AG08395 (cell line): ENCODE measurements around the gene CADM1.

ENCODE experiments used
- DNase-seq: peaks from one replicate; pipeline ENCODE4 v3.0.0; 2012; ENCODE audit warnings: mixed read lengths, low spot score

CADM1 gene

DNA sequence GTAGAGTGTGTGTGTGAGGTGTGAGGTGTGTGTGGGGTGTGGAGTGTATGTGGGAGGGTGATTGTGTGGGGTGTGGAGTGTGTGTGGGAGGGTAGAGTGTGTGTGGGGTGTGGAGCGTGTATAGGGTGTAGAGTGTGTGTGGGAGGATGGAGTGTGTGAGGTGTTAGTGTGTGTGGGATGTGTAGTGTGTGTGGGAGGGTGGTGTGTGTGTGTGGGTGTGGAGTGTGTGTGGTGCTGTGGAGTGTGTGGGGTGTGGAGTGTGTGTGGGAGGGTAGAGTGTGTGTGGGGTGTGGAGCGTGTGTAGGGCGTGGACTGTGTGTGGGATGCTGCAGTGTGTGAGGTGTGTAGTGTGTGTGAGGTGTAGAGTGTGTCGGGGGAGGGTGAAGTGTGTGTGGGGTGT, 356.1 kb downstream of the CADM1 start:
- DNase-seq: no peak

DNA sequence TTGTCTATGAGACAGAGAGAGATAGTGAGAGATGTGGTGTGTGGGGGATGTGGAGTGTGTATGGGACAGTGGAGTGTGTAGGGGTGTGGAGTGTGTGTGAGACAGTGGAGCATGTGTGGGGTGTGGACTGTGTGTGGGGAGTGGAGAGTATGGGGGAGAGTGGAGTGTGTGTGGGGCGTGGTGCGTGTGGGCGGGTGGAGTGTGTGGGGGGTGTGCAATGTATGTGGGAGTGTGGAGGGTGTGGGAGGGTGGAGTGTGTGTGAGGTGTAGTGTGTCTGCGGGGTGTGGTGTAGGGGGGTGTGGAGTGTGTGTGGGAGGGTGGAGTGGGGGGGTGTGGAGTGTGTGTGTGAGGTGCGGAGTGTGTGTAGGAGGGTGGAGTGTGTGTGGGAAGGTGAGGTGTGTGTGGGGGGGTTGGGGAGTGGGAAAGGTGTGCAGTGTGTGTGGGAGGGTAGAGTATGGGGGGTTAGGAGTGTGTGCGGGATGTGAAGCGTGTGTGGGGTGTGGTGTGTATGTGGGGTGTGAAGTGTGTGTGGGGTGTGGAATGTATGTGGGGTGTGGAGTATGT, 356.9 kb downstream of the CADM1 start:
- DNase-seq: no peak

DNA sequence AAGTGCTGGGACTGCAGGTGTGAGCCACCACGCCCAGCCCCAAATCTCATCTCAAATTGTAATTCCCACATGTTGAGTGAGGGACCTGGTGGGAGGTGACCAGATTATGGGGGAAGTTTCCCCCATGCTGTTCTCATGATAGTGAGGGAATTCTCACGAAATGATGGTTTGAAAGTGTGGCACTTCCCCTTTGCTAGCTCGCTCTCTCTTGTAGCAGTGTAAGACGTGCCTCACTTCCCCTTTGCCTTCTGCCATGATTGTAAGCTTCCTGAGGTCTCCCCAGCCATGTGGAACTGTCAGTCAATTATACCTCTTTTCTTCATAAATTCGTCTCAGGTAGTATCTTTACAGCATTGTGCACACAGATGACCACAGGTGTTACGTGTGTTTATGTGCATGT, 357.8 kb downstream of the CADM1 start:
- no peak for DNase-seq

DNA sequence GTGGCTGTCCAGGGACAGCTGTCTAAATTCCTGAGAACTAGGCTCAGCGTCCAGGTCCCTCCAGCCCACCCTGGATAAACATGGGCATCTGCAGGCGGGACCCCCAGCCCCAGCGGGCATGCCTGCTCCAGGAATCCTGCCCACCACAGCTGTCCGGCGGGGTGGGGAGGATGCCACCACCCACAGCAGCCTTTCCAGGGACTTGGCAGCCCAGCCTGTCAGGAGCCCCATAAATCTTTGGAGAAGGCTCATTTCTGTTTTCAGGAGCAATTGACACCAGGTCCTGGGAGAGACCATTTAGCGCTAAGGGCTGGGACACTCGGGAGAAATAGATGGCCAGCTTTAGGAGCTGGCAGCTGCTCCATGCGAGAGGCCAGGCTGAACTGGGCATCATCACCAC, 358.9 kb downstream of the CADM1 start:
- DNase-seq: no peak

DNA sequence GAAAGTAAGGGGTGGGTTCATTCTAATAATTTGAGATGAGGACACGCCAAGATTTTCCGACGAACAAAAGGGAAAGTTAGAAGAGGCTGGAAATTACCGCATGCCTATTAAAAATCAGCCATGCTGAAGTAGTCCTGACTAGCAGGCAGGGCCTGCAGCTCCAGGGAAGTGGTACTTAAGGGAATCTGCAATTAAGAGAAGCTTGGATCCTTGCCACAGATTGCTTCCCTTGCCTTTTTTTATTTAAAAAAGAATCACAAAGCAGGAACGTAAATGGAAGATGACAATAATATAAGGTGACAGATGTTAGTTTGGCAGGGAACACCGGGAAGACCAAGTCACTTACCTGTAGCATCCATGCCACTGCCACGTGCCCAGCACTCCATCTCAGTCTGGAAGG, 359.3 kb downstream of the CADM1 start:
- no peak for DNase-seq

DNA sequence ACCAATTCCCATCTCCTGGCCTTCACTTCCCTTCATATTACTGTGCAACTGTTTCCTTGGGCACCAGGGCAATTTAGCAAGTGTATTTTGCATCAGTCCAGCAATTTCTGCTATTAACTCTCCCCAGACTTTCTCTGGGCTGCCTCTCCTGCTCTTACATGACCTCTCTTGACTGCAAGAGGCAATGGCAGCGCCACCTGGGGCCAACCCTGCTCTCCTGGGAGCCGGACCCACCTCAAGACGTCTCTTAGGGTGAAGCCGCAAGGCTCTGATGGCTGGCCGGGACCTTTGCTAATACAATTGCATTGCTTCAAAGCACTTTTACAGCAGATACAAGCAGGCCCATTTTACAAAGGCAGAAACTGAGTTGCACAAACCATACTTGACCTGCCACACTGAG, 360.2 kb downstream of the CADM1 start:
- no peak for DNase-seq

DNA sequence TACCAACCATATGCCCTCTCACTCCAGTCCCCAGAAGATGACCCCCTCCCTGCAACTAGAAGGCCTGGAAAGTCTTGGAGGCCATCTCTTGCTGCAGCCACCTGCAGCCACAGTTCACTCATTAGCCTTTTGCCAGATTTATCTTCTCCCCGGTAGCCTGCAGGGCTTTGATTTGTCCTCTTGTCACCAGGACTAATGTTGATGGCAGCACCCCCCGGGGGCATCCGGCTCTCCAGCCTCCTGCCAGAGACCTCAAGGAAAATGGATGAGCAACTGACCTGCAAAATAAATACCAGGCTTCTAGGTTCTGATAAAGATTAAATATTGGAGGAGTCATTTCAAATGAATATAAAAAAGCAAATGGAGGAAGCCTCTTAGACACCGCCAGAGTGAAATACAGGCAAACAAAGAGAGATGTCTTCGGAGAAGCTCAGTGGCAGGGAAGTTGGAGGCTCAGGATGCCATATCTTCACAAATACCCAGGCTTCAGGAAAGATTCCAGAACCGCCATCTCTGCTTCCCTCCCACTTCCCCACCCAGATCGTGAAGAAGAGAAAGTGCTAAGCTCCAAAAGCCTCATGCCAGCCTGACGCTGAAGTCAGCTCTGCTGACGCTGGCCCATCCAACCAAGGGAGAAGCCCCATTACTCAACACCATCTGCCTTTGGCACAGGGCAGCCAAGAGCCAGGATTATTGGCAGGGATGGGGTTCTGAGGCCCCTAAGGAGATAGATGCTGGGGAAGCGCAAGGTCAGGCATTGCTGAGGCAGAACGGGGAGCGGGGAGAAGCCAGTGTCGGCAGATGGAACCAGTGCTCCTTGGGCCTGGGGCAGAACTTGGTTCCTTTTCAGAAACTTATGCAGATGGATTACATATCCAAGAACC, 362.7 kb downstream of the CADM1 start:
- DNase-seq: no peak

DNA sequence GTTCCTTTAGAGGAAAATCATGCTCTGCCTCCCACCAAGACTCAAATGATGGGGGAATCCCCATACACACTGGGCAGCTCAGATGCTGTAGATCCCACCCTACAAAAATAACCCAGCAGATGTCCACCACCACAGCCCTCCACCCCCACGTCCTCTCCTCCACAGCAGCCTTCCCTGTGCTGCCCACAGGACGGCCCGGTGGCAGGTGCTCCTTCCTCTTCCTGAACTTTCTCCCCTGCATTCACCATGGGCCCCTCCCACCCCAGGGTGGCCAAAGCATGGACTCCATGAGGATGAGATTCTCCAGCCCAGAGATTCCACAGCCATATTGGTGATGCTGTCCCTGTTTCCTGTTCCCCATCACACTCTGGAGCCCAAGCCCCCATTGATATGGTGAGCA, 368.3 kb downstream of the CADM1 start:
- DNase-seq: no peak

DNA sequence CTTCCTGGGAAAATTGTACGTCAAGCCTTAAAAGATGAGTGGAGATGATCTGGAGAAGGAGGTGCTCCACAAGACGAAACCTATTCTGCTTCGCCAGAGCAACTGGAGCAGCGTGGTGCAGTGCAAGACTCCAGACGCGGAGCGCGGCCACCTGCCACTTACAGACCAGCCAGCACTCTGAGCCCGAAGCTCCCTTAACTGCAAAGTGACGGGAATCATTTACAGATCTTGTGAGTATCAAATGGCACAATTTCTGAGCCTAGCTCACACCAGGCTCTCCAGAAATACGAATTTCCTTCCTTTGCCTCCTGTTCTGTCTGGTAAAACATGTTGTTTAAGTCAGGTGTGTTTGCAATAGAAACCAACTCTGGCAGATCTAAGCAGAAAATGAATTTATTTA, 369.3 kb downstream of the CADM1 start:
- DNase-seq: no peak

DNA sequence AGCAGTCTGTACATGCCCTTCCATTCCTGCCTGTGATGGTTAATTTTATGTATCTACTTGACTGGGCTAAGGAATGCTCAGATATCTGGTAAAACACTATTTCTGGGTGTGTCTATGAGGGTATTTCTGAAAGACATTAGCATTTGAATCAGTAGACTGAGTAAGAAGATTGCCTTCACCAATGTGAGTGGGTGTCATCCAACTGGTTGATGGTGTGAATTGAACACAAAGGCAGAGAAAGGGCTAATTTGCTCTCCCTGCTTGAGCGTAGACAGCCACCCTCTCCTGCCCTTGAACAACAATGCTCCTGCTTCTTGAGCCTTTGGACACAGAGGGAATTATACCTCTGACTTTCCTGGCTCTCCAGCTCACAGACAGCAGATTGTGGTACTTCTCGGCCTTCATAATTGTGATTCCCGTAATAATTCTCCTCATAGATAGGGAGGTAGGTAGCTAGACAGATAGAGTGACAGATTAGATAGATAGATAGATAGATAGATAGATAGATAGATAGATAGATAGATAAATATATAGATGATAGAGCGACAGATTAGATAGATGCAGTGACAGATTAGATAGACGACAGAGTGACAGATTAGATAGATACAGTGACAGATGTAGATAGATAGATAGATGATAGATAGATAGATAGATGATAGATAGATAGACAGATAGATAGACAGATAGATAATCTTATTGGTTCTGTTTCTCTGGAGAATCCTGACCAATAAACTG, 370.6 kb downstream of the CADM1 start:
- no peak for DNase-seq

DNA sequence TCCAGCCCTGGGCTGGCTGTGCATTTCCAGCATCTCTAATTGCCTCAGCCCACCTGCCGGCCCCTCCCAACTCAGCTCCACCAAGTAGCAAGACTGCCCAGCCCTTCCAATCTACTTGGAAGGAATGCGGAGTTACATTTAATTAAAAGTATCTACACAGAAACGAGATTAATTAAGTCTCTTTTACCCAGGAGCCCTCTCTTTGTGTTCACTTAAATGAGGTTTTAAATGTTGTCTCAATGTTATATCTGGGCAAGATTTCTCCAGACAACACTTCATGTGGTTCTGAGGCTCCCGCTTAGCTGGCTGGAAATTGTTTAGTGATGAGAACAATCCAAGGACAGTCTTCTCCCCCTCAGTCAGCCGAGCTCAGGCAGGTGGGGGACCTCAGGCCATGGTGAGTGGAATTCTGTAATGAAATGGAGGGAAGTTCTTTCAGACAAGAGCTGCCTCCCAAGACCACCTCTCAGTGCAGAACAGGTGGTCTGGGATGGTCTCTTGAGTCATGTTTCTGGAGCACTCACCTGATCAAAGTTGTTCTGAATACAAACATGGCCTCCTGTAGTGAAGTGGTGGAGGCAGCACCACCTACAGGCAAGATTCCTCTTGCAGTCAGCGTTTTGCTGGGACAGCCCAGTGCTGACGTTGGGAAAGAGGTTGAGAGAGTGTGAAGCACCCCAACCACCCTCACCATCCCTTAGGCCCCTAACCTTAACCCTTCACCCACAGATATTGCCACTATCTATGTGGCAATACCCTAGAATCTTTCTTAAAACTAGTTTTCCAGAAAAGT, 371.6 kb downstream of the CADM1 start:
- no peak for DNase-seq

DNA sequence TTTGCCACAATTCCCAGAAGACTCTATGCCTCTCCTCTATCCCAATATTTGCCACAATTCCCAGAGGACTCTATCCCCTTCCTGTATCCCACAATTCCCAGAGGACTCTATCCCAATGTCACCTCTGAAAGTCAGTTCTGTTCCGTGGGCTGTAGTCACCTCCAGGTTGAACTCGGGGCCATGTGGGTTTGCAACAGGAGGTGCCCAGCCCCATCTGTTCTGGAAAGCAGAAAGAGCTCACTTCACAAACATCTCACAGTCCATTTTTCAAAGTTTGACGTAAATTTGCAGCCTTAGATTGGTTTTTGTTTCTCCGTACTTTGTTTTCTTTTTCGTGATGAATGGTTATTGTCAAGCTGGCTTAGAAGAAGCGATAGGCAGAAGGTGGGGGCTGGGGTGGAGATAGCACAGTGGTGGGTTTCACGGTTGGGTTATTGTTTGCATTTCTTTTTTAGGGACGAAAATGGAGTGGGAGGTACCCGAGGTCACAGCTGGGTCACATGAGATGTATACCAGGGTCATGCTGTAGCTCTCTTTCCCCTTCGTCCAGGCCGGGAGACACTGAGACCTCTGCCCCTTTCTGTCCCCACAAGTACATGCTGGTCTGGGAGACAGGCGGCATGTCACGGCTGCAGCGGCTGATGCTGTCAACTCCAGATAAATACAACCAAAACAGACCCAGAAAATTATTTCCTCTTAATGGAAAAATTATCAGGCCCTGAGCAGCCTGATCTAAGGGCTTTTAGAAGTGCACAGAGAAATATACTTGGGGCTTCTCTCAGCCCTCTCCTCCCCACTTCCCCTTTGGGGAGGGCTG, 374.5 kb downstream of the CADM1 start:
- DNase-seq: no peak

DNA sequence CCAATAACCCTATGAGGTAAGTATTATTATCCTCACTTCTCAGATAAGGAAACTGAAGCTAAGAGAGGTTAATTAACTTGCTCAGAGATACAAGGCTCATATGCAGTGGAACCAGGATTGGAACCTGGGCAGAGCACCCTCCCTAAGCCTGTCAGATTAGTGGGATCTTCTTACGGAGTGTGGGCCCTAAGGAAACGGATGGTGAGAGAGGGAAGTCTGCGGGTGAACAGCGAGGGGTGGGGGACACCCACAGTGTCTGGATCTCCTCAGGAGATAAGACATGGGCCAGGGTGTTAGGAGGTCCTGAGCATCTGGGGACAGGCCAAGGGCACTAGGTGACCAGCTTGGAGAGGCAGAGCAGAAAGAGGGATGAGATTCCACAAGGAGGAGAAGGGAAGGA, 376.0 kb downstream of the CADM1 start:
- no peak for DNase-seq

DNA sequence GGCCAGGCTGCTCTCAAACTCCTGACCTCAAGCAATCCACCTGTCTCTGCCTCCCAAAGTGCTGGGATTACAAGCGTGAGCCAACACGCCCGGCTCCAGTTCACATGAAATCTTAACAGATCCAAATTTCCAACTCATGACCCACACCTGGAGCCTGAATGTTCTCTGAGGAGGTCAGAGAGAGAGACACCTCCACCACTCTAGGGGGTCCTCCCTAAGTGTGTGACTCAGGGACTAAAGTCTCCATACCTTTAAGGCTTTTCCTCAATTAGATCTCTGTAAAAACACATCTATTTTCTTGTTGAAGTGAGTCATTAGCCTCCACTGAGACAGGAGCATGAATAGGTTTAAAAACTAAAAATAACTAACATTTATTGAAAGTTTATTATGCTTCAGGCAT, 376.4 kb downstream of the CADM1 start:
- DNase-seq: no peak

DNA sequence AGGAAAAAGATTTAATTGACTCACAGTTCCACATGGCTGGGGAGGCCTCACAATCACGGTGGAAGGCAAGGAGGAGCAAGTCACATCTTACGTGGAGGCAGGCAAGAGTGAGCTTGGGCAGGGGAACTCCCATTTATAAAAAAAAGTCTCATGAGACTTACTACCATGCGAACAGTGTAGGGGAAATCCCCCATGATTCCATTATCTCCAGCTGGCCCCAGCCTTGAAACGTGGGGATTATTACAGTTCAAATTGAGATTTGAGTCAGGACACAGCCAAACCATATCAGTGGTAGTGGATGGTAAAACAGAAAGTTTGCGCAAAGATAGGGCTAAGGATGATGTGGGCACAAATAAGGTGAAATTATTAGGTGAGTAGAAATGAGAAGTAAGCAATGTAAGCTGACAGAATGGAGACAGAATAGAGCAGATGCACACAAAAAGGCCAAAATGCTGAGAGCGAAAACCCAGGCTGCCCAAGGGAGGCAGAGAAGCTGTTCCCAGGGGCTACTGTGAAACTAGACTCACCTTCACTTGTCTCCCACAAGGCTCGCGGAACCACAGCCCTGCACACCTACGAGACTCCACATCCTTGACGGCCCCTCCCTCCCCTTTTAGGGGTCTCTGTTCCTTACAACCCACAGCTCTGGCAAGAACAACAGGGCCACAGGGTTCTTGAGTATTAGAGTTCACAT, 377.6 kb downstream of the CADM1 start:
- DNase-seq: no peak

DNA sequence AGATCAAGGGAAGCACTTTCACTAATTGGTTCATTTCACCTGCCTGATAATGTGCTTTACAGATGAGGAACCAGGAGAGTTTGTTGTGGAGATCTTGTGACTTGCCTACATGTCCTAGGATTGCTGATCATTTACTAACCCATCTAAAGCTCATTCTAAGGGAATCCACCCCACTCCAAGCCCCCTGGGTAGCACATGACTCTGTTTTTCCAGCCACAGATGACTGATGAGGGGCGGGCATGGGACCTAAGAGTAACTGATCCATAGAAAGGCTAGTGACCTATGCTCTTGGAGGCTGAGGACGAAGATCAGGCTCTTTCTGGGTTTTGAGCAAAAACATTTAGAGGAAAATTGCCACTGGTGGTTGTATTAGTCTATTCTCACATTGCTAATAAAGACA, 378.1 kb downstream of the CADM1 start:
- DNase-seq: no peak

DNA sequence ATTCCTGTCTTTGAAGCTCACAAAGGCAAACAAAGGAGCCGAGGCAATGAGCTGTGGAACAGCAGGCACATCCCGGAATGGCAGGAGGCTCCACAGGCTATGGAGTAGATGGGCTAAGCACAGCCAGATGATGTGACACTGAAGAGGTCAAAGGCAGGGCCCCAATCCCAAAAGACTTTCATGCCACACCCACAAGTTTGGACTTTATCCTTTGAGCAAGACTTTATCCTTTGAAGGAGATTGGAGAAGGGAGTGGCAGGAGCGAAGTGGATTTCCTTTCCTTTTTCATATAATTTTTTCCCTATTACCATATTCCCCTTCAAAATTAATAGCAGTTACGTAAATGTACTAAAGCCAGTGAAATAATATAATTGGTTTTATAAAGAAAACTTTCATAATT, 379.4 kb downstream of the CADM1 start:
- no peak for DNase-seq

DNA sequence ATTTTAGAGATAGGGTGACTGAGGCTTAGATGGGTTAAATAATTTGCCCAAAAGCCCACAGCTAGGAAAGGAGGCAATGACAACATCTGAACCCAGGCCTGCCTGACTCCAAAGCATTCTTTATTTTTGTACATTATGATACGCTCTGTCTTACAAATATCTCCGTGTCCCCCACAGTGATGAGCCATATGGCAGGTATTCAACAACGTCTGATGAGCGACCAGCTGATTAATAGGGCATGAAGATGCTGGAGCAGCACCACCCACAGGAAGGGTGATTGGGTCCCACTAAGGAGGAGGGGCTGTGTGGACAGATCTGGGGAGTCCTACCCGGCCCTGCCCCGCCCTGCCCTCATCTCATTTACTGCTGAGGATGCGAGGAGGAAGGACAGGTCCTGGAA, 380.6 kb downstream of the CADM1 start:
- no peak for DNase-seq

DNA sequence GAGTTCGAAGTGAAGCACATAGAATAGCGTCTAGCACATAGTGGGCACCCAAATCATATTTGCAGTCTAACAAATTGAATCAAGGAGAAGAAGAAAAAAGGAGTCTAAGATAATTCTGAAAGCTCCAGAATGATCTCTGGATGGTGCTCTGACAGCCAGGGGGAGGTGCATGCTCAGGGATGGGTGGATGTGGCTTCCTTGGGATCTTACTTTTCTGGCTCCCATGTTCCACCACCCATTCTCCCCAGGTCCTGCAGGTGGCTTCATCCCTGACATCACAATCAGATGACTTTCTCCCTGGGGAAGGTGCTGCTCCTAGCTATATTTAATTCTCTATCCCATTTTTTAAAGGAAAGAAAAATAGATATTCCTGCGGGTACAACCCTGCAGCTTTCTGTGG, 381.9 kb downstream of the CADM1 start:
- no peak for DNase-seq
